K562 (cell line): ENCODE data around the gene SP140L. TPM values are rescaled to one million over a fixed set of nuclear protein-coding genes. Genes with fewer than 3 reads are reported as not detected.

Experiments
- ARID1B ChIP-seq: fragments of 450-650 bp; IDR thresholded peaks from 2 replicates; pipeline ENCODE4 v1.6.1; 2016; ENCODE audit warnings: antibody characterized with exemption, mild to moderate bottlenecking, inconsistent platforms
- C11orf30 ChIP-seq: fragments of 450-650 bp; IDR thresholded peaks from 2 replicates; pipeline ENCODE4 v1.6.1; 2016; ENCODE audit warnings: low read depth, mild to moderate bottlenecking
- DMBX1 ChIP-seq: fragments of 250-450 bp; sonication (Bioruptor Pico); IDR thresholded peaks from 2 replicates; pipeline ENCODE4 v1.8.0; 2022; ENCODE audit warnings: inconsistent platforms, mild to moderate bottlenecking, moderate library complexity, borderline replicate concordance
- DPF2 ChIP-seq: fragments of 450-650 bp; IDR thresholded peaks from 2 replicates; pipeline ENCODE4 v1.6.1; 2016
- FOXK1 ChIP-seq: sonication (generic); formaldehyde crosslinking; IDR thresholded peaks from 2 replicates; pipeline ENCODE4 v1.8.0; 2022; ENCODE audit warnings: missing genetic modification reagents, mild to moderate bottlenecking, borderline replicate concordance
- FOXK2 ChIP-seq, 2 experiments: fragments of 450-650 bp; IDR thresholded peaks in 1 of 2; conservative IDR thresholded peaks in 1 of 2; 2 replicates each; pipeline ENCODE4 v1.6.1; 2016; ENCODE audit warnings: low read depth in 2 of 2, mild to moderate bottlenecking in 1 of 2
- HNRNPK ChIP-seq: fragments of 200-400 bp; formaldehyde crosslinking; IDR thresholded peaks from one replicate; pipeline ENCODE4 v1.6.1; 2018; ENCODE audit warnings: mild to moderate bottlenecking, low read depth, low read length; ENCODE audit not compliant: poor library complexity, severe bottlenecking
- HNRNPL ChIP-seq: fragments of 200-400 bp; formaldehyde crosslinking; IDR thresholded peaks from 2 replicates; pipeline ENCODE4 v1.6.1; 2017; ENCODE audit warnings: low read depth, mild to moderate bottlenecking, low read length
- JUND ChIP-seq, 2 experiments: IDR thresholded peaks; 2 replicates in 1 of 2; 3 replicates in 1 of 2; pipeline ENCODE4 v1.6.1; 2011; ENCODE audit warnings: borderline replicate concordance in 2 of 2, low read depth in 2 of 2, low read length in 2 of 2, improper control_type of control experiment in 1 of 2, missing biosample characterization in 1 of 2, missing genetic modification characterization in 1 of 2, missing genetic modification reagents in 1 of 2
- KHSRP ChIP-seq: fragments of 450-650 bp; IDR thresholded peaks from 2 replicates; pipeline ENCODE4 v1.6.1; 2017
- MAFF ChIP-seq: IDR thresholded peaks from 2 replicates; pipeline ENCODE4 v1.6.1; 2012; ENCODE audit warnings: low read length, improper control_type of control experiment
- MAFK ChIP-seq: IDR thresholded peaks from 2 replicates; pipeline ENCODE4 v1.6.1; 2011; ENCODE audit warnings: low read length, improper control_type of control experiment
- PHB ChIP-seq: fragments of 250-450 bp; sonication (Bioruptor Pico); IDR thresholded peaks from 2 replicates; pipeline ENCODE4 v1.5.0; 2021
- RAD21 ChIP-seq, 2 experiments: fragments of 250-450 bp in 1 of 2; fragments of 450-650 bp in 1 of 2; sonication (Bioruptor Pico) in 1 of 2; formaldehyde crosslinking in 1 of 2; IDR thresholded peaks in 1 of 2; conservative IDR thresholded peaks in 1 of 2; 2 replicates each; pipeline versions ENCODE4 v1.4.0 to v1.8.0; 2020 to 2022; ENCODE audit warnings: mild to moderate bottlenecking in 2 of 2, moderate library complexity in 1 of 2
- SMARCA5 ChIP-seq: fragments of 450-650 bp; IDR thresholded peaks from 2 replicates; pipeline ENCODE4 v1.6.1; 2016
- SRF ChIP-seq, 2 experiments: fragments of 250-450, 450-650 bp in 1 of 2; sonication (Bioruptor Pico) in 1 of 2; sonication (generic) in 1 of 2; formaldehyde crosslinking; IDR thresholded peaks; 2 replicates each; pipeline versions ENCODE4 v1.5.0 to v1.5.1; 2020 to 2022; ENCODE audit warnings: mild to moderate bottlenecking in 1 of 2, missing genetic modification reagents in 1 of 2
- ZC3H11A ChIP-seq: IDR thresholded peaks from 2 replicates; pipeline ENCODE4 v1.6.1; 2012; ENCODE audit warnings: low read depth, low read length, improper control_type of control experiment
- ZKSCAN1 ChIP-seq: fragments of 150-350 bp; IDR thresholded peaks from 2 replicates; pipeline ENCODE4 v1.6.1; 2016; ENCODE audit warnings: low read depth, low read length
- ZNF134 ChIP-seq: fragments of 250-450 bp; sonication (Bioruptor Pico); conservative IDR thresholded peaks from 2 replicates; pipeline ENCODE4 v1.4.0; 2020
- ZNF766 ChIP-seq: fragments of 200-800 bp; sonication (Bioruptor generic); conservative IDR thresholded peaks from 2 replicates; pipeline ENCODE4 v1.6.1; 2016; ENCODE audit warnings: missing genetic modification characterization, missing compliant biosample characterization
- ZZZ3 ChIP-seq: fragments of 450-650 bp; IDR thresholded peaks from 2 replicates; pipeline ENCODE4 v1.6.1; 2016; ENCODE audit warnings: antibody characterized with exemption, mild to moderate bottlenecking, moderate library complexity
- polyA plus RNA-seq, 8 experiments: library from polyadenylated mRNA; depleted of rRNA in 4 of 8; stranded (reverse) in 5 of 8; unstranded in 3 of 8; fragments of >200 nt; fragmentation: Nextera tagmentation in 2 of 8; fragmentation: Illumina TruSeq in 1 of 8; extraction: Ambion mirVana in 2 of 8; extraction: Trizol in 1 of 8; gene quantifications; 2 replicates each; pipeline versions ENCODE4 v1.2.1 to v1.2.3, GENCODE V29; 2011 to 2014; ENCODE audit warnings: inconsistent platforms in 1 of 8, missing spikeins in 1 of 8
- total RNA-seq, 7 experiments: library from RNA; depleted of rRNA in 6 of 7; stranded (reverse); fragments of >200 nt in 6 of 7; fragmentation: Illumina TruSeq in 2 of 7; extraction: Trizol in 2 of 7; gene quantifications; 2 replicates each; pipeline versions ENCODE4 v1.2.1 to v1.2.3, GENCODE V29; 2011 to 2021; ENCODE audit warnings: low replicate concordance in 1 of 7
- TF ChIP-seq, protein P1 (sequence below): sonication (generic); formaldehyde crosslinking; IDR thresholded peaks from 2 replicates; pipeline ENCODE4 v1.8.0; 2022; ENCODE audit warnings: mild to moderate bottlenecking, missing genetic modification reagents
- TF ChIP-seq, protein P2 (sequence below): sonication (generic); IDR thresholded peaks from 2 replicates; pipeline ENCODE4 v1.6.1; 2016
- TF ChIP-seq, protein P3 (sequence below): fragments of 450-650 bp; IDR thresholded peaks from 2 replicates; pipeline ENCODE4 v1.6.1; 2017; ENCODE audit warnings: mild to moderate bottlenecking, moderate library complexity

The SP140L gene
- total and polyA plus RNA-seq, 9 of the 15 experiments (the other 6 are each of a cell fraction or from before 2014, with no cell fraction given): 4.0 to 15.5 (median 11.3) TPM

GRCh38 chr2:230441227-230441897, 114.4 kb downstream of the SP140L start (continued):
- TF ChIP-seq FOXK2 (conservative IDR thresholded peaks at IDR 0.05 in 1 of 2, IDR thresholded peaks at IDR 0.05 in 1 of 2; ENCODE audit: low read depth in 2 of 2) (no peak), HNRNPL (no peak), MAFF (peak; percentile 60), RAD21 (CRISPR knock-in tag; conservative IDR thresholded peaks at IDR 0.05 in 1 of 2, IDR thresholded peaks at IDR 0.05 in 1 of 2) (no peak), ZZZ3 (no peak), SRF (CRISPR knock-in tag; IDR thresholded peaks at IDR 0.05) (no peak), FOXK1 (CRISPR knock-in tag) (no peak), DMBX1 (CRISPR knock-in tag) (no peak), KHSRP (no peak), ZNF134 (no peak), ZC3H11A (no peak), SMARCA5 (no peak), ZKSCAN1 (no peak), C11orf30 (peak; percentile 81), MAFK (peak; percentile 29; the same call in 1 of the 2 replicates), ARID1B (0 out of 2 replicates have a peak, but pooled peaks have one; percentile 12), JUND (IDR thresholded peaks at IDR 0.05; ENCODE audit: borderline replicate concordance, low read depth, low read length) (no peak), JUND (tag; IDR thresholded peaks at IDR 0.05; ENCODE audit: borderline replicate concordance, low read depth, low read length) (no peak), ZNF766 (CRISPR knock-in tag) (no peak), HNRNPK (no peak), DPF2 (peak; percentile 43; the same call in 1 of the 2 replicates), PHB (CRISPR knock-in tag) (no peak)
- TF ChIP-seq, protein P1, sequence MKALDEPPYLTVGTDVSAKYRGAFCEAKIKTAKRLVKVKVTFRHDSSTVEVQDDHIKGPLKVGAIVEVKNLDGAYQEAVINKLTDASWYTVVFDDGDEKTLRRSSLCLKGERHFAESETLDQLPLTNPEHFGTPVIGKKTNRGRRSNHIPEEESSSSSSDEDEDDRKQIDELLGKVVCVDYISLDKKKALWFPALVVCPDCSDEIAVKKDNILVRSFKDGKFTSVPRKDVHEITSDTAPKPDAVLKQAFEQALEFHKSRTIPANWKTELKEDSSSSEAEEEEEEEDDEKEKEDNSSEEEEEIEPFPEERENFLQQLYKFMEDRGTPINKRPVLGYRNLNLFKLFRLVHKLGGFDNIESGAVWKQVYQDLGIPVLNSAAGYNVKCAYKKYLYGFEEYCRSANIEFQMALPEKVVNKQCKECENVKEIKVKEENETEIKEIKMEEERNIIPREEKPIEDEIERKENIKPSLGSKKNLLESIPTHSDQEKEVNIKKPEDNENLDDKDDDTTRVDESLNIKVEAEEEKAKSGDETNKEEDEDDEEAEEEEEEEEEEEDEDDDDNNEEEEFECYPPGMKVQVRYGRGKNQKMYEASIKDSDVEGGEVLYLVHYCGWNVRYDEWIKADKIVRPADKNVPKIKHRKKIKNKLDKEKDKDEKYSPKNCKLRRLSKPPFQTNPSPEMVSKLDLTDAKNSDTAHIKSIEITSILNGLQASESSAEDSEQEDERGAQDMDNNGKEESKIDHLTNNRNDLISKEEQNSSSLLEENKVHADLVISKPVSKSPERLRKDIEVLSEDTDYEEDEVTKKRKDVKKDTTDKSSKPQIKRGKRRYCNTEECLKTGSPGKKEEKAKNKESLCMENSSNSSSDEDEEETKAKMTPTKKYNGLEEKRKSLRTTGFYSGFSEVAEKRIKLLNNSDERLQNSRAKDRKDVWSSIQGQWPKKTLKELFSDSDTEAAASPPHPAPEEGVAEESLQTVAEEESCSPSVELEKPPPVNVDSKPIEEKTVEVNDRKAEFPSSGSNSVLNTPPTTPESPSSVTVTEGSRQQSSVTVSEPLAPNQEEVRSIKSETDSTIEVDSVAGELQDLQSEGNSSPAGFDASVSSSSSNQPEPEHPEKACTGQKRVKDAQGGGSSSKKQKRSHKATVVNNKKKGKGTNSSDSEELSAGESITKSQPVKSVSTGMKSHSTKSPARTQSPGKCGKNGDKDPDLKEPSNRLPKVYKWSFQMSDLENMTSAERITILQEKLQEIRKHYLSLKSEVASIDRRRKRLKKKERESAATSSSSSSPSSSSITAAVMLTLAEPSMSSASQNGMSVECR (CRISPR knock-in tag): no peak
- TF ChIP-seq, protein P2, sequence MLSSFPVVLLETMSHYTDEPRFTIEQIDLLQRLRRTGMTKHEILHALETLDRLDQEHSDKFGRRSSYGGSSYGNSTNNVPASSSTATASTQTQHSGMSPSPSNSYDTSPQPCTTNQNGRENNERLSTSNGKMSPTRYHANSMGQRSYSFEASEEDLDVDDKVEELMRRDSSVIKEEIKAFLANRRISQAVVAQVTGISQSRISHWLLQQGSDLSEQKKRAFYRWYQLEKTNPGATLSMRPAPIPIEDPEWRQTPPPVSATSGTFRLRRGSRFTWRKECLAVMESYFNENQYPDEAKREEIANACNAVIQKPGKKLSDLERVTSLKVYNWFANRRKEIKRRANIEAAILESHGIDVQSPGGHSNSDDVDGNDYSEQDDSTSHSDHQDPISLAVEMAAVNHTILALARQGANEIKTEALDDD: no peak
- TF ChIP-seq, protein P3, sequence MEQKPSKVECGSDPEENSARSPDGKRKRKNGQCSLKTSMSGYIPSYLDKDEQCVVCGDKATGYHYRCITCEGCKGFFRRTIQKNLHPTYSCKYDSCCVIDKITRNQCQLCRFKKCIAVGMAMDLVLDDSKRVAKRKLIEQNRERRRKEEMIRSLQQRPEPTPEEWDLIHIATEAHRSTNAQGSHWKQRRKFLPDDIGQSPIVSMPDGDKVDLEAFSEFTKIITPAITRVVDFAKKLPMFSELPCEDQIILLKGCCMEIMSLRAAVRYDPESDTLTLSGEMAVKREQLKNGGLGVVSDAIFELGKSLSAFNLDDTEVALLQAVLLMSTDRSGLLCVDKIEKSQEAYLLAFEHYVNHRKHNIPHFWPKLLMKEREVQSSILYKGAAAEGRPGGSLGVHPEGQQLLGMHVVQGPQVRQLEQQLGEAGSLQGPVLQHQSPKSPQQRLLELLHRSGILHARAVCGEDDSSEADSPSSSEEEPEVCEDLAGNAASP: no peak
